DLD1 (cell line): ENCODE measurements around the gene LDLR.

Source experiments
- in situ Hi-C: cut with HindIII; loops from 2 replicates; pipeline ENCODE4 v1.10.0; 2017; ENCODE audit warnings: low sequenced_read_pairs

The LDLR gene

GRCh38 chr19:11089254-11090013, at the start of gene LDLR:
TSS of gene LDLR (plus strand) at chr19:11089463. CDS start at chr19:11089549, 86 bp downstream.
- in situ Hi-C loops, result no loop called here

DNA sequence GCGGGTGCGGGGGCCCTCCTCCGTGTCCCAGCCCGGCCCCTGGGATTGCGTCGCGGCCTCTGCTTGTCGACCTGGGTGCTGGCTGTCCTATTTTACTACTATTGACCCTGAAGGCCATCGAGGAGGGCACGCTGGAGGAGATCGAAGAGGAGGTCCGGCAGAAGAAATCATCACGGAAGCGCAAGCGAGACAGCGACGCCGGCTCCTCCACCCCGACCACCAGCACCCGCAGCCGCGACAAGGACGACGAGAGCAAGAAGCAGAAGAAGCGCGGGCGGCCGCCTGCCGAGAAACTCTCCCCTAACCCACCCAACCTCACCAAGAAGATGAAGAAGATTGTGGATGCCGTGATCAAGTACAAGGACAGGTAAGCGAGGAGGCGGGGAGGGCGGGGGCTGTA, 48.1 kb upstream of the LDLR start:
- in situ Hi-C loops, result no loop called here

GRCh38 chr19:11041966-11042627, 47.2 kb upstream of the LDLR start:
- in situ Hi-C loops, result no loop called here

DNA sequence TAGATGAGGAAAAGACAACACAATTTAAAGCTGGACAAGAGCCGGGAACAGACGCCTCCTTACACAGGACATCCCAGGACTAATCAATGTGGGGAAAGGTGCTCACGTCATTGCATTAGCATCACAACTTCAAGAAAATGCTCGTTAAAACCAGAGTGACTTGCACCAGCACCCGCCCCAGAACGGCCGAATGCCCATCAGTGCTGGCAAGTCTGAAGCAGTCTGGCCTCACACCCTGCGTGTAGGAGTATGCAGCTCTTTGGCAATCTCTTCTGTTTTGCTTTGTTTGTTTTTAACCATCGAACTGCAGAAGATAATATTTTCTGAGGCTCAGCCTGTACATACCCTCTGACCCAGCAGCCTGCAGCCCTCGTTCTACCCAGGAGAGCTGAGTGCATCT, 44.8 kb upstream of the LDLR start:
- in situ Hi-C loops, result no loop called here

DNA sequence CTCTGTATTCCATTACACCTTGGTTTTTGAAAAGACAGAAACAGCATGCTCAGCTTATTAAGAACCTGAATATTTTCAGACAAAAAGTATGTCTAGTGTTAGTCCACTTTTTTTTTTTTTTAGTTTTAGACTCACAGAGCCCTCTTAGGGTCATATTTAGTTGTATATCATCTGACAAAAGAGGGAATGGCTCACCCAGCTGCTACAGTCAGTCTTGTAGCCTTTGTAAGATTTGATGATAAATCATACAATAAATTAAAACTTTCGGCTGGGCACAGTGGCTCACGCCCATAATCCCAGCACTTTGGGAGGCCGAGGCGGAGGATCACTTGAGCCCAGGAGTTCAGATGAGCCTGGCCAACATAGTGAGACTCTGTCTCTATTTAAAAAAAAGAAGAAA, 43.7 kb upstream of the LDLR start:
- in situ Hi-C loops, result no loop called here

- in situ Hi-C loops, result no loop called here
Measured at GRCh38 chr19:11046605-11047354, 42.5 kb upstream of the LDLR start.

DNA sequence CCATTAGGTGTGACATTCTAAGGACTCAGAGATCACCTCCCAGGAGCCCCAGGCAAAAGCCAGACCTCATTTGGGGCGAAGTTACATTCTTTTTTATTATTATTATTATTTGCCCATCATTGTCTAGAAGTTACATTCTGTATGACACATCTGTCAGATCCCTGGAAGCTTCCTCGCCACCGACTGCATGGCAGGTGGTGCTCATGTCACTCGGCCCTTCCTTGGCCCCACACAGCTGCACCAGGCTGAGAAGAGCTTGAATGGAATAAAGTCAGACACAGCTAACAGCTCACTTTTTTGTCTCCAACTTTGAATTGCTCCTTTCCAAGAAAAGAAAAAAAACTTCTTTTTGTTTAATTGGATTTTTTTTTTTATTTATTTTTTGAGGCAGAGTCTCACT, 41.4 kb upstream of the LDLR start:
- in situ Hi-C loops, result no loop called here

DNA sequence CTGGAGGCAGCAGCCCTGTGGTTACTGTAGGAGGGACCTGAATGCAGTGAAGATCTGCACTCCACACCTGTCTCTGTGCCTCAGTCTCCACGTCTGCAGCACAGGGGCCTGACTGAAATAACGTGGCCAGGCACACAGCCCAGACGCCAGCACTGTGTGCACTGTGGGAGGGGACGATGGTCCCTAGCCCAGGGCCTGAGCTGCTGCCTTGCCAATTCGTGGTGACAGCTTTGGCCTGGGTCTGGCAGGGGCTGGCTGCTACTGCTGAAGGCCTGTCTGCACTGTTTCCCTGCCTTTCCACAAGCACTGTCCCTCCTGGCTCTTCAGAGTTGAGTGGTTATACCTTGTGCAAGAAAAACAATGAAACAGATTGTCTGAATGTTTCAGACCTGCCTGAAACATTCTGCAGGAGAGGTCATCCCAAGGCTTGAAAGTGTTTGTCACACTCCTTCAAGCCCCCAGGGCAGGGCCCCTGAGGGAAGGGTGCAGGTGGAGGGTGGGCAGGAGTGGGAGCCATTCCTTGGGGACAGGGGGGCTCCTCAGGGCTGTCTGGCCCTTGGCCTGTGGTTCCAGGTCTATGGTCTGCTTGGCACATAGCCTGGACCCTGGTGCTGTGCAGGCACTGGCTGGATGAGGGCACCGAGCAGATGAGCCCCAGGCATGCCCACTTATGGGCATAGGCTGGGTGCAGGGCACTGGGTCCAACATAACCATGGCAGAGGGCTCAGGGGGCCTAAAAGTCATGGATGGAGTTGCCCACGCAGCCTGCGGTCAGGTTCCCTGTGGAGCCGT, 38.7 kb upstream of the LDLR start:
- in situ Hi-C loops, result no loop called here

- in situ Hi-C loops, result no loop called here
Measured at GRCh38 chr19:11053817-11054195, 35.5 kb upstream of the LDLR start.

GRCh38 chr19:11054200-11054599, 35.1 kb upstream of the LDLR start:
- in situ Hi-C loops, result no loop called here

DNA sequence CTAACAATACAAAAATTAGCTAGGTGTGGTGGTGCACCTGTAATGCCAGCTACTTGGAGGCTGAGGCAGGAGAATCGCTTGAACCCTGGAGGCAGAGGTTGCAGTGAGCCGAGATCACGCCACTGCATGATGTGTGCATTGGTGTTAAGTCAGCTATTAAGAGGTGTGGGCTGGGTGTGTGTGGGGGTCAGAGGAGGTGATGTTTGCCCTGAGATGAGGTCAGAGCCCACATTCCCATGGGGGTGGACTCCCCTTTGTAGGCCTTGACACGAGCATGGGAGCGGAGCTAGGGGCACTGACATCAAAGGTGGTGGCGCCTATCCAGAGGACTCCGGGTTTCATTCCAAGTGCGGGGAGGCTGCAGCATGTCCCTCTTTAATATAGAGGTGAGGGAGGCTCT, 34.6 kb upstream of the LDLR start:
- in situ Hi-C loops, result no loop called here

DNA sequence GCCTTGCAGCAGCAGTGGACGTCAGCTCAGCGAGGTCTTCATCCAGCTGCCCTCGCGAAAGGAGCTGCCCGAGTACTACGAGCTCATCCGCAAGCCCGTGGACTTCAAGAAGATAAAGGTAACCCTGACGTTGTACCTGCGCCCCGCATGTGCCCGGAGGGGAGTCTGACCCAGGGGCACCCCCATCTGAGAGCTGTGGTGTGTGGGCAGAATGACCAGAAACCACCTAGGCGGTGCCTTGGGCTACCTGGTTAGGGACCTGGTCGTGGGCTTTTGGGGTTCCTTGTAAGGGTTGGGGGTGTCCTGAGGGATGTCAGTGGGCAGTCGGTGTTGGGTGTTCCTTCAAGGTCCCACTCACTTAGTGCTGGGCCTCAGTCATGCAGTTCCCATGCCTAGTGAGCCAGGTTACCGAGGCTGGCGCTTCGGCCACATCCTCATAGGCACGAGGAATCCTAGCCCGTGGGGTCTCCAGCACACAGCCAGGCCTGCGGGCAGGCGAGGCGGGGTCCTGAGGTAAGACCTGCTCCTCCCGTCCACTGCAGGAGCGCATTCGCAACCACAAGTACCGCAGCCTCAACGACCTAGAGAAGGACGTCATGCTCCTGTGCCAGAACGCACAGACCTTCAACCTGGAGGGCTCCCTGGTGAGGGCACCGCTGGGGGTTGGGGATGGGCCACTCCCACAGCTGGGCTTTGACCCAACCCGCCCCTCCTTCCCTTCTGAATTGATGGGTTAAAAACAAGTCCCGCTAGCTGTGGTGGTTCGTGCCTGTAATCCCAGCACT, 30.8 kb upstream of the LDLR start:
- in situ Hi-C loops, result no loop called here

GRCh38 chr19:11059511-11060358, 29.5 kb upstream of the LDLR start:
- in situ Hi-C loops, result loop anchor here (5.0 kb wide), 1 partner anchor 32 kb away; no protein-coding TSS in a partner anchor

DNA sequence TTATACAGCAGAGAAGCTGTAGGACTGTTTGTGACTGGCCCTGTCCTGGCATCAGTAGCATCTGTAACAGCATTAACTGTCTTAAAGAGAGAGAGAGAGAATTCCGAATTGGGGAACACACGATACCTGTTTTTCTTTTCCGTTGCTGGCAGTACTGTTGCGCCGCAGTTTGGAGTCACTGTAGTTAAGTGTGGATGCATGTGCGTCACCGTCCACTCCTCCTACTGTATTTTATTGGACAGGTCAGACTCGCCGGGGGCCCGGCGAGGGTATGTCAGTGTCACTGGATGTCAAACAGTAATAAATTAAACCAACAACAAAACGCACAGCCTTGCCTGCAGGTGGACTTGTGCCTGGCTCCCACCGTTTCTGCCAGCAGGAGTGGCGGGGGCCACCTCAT, 27.3 kb upstream of the LDLR start:
- in situ Hi-C loops, result loop anchor here (5.0 kb wide), 1 partner anchor 35 kb away; no protein-coding TSS in a partner anchor

DNA sequence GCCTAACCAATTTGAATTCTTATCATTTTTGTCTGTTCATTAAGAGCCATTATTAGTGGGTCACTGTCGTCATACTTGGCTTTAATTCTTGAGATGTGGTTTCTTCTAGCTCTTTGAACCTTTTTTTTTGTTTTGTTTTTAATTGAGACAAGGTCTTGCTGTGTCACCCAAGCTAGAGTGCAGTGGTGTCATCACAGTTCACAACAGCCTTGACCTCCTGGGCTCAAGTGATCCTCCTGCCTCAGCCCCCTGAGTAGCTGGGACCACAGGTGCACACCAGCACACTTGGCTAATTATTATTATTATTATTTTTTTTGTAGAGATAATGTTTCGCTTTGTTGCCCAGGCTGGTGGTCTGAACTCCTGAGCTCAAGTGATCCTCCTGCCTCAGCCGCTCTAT, 25.8 kb upstream of the LDLR start:
- in situ Hi-C loops, result loop anchor here (5.0 kb wide), 1 partner anchor 36 kb away; no protein-coding TSS in a partner anchor

GRCh38 chr19:11064831-11065303, 24.4 kb upstream of the LDLR start:
- in situ Hi-C loops, result loop anchor here (5.0 kb wide), 1 partner anchor 38 kb away; no protein-coding TSS in a partner anchor

- in situ Hi-C loops, result no loop called here
Measured at GRCh38 chr19:11066326-11066725, 22.9 kb upstream of the LDLR start.

GRCh38 chr19:11067356-11068113, 21.7 kb upstream of the LDLR start:
- in situ Hi-C loops, result no loop called here
